K562 (cell line): ENCODE measurements around the gene ZNF554. TPM values are rescaled to one million over a fixed set of nuclear protein-coding genes. Genes with fewer than 3 reads are reported as not detected.

Experiments used
- BRD4 ChIP-seq: fragments of 200-600 bp; sonication (generic); IDR thresholded peaks from 2 replicates; pipeline ENCODE4 v1.6.1; 2017; ENCODE audit warnings: inconsistent platforms
- C11orf30 ChIP-seq: fragments of 450-650 bp; IDR thresholded peaks from 2 replicates; pipeline ENCODE4 v1.6.1; 2016; ENCODE audit warnings: low read depth, mild to moderate bottlenecking
- GATAD2B ChIP-seq: fragments of 450-650 bp; IDR thresholded peaks from 2 replicates; pipeline ENCODE4 v1.6.1; 2017; ENCODE audit warnings: mild to moderate bottlenecking, borderline replicate concordance
- KDM5B ChIP-seq: fragments of 200-600 bp; sonication (generic); IDR thresholded peaks from 2 replicates; pipeline ENCODE4 v1.6.1; 2012; ENCODE audit warnings: low read depth, mild to moderate bottlenecking, moderate library complexity, low read length, control low read depth, inconsistent platforms; ENCODE audit not compliant: insufficient replicate concordance
- LARP7 ChIP-seq: fragments of 450-650 bp; IDR thresholded peaks from 2 replicates; pipeline ENCODE4 v1.6.1; 2016
- MAFG ChIP-seq: fragments of 450-650 bp; conservative IDR thresholded peaks from 2 replicates; pipeline ENCODE4 v1.6.1; 2016; ENCODE audit warnings: missing genetic modification characterization, missing compliant biosample characterization
- MAFK ChIP-seq: IDR thresholded peaks from 2 replicates; pipeline ENCODE4 v1.6.1; 2011; ENCODE audit warnings: low read length, improper control_type of control experiment
- MECOM ChIP-seq: fragments of 250-450 bp; sonication (Bioruptor Pico); IDR thresholded peaks from 2 replicates; pipeline ENCODE4 v1.8.0; 2022; ENCODE audit warnings: inconsistent platforms
- MTA3 ChIP-seq: fragments of 450-650 bp; formaldehyde crosslinking; IDR thresholded peaks from 2 replicates; pipeline ENCODE4 v1.6.1; 2017; ENCODE audit warnings: mild to moderate bottlenecking, borderline replicate concordance
- MXD1 ChIP-seq: fragments of 250-450 bp; sonication (Bioruptor Pico); IDR thresholded peaks from 2 replicates; pipeline ENCODE4 v1.8.0; 2021; ENCODE audit warnings: borderline replicate concordance, mild to moderate bottlenecking, moderate library complexity; ENCODE audit not compliant: poor library complexity, severe bottlenecking
- SIN3A ChIP-seq, 2 experiments: fragments of 150-350 bp in 1 of 2; IDR thresholded peaks; 2 replicates each; pipeline ENCODE4 v1.6.1; 2011 to 2016; ENCODE audit warnings: borderline replicate concordance in 2 of 2, low read depth in 2 of 2, low read length in 2 of 2, mild to moderate bottlenecking in 2 of 2, moderate library complexity in 2 of 2; ENCODE audit not compliant: control insufficient read depth in 1 of 2
- SMAD4 ChIP-seq: fragments of 250-450 bp; sonication (Bioruptor Pico); conservative IDR thresholded peaks from 2 replicates; pipeline ENCODE4 v1.8.0; 2021; ENCODE audit warnings: inconsistent platforms, mild to moderate bottlenecking, moderate library complexity
- SMARCA5 ChIP-seq: fragments of 450-650 bp; IDR thresholded peaks from 2 replicates; pipeline ENCODE4 v1.6.1; 2016
- XRCC3 ChIP-seq: fragments of 450-650 bp; IDR thresholded peaks from 2 replicates; pipeline ENCODE4 v1.6.1; 2017; ENCODE audit warnings: mild to moderate bottlenecking, moderate library complexity
- ZBED1 ChIP-seq: IDR thresholded peaks from 2 replicates; pipeline ENCODE4 v1.6.1; 2014
- ZBTB33 ChIP-seq: sonication (generic); formaldehyde crosslinking; IDR thresholded peaks from 2 replicates; pipeline ENCODE4 v1.8.1; 2023; ENCODE audit warnings: mild to moderate bottlenecking, missing genetic modification reagents
- ZNF232 ChIP-seq: sonication (generic); formaldehyde crosslinking; IDR thresholded peaks from 2 replicates; pipeline ENCODE4 v1.8.0; 2022; ENCODE audit warnings: mild to moderate bottlenecking, missing genetic modification reagents
- ZNF274 ChIP-seq: IDR thresholded peaks from 2 replicates; pipeline ENCODE4 v1.6.1; 2011; ENCODE audit warnings: low read depth, mild to moderate bottlenecking, low read length, moderate library complexity, borderline replicate concordance
- ZNF41 ChIP-seq: fragments of 250-450 bp; sonication (Bioruptor Pico); conservative IDR thresholded peaks from 2 replicates; pipeline ENCODE4 v1.4.0; 2020; ENCODE audit warnings: mild to moderate bottlenecking
- polyA plus RNA-seq, 8 experiments: library from polyadenylated mRNA; depleted of rRNA in 4 of 8; stranded (reverse) in 5 of 8; unstranded in 3 of 8; fragments of >200 nt; fragmentation: Nextera tagmentation in 2 of 8; fragmentation: Illumina TruSeq in 1 of 8; extraction: Ambion mirVana in 2 of 8; extraction: Trizol in 1 of 8; gene quantifications; 2 replicates each; pipeline versions ENCODE4 v1.2.1 to v1.2.3, GENCODE V29; 2011 to 2014; ENCODE audit warnings: inconsistent platforms in 1 of 8, missing spikeins in 1 of 8
- total RNA-seq, 7 experiments: library from RNA; depleted of rRNA in 6 of 7; stranded (reverse); fragments of >200 nt in 6 of 7; fragmentation: Illumina TruSeq in 2 of 7; extraction: Trizol in 2 of 7; gene quantifications; 2 replicates each; pipeline versions ENCODE4 v1.2.1 to v1.2.3, GENCODE V29; 2011 to 2021; ENCODE audit warnings: low replicate concordance in 1 of 7
- TF ChIP-seq, protein P1 (sequence below): conservative IDR thresholded peaks from 2 replicates; pipeline ENCODE4 v1.6.1; 2011; ENCODE audit warnings: low read depth, mild to moderate bottlenecking, low read length; ENCODE audit not compliant: control insufficient read depth

The ZNF554 gene
- total and polyA plus RNA-seq, 9 of the 15 experiments (the other 6 are each of a cell fraction or from before 2014, with no cell fraction given) = 0.07 to 1.8 (median 1.1) TPM

GRCh38 chr19:2834294-2834871 lies 14.7 kb downstream of the ZNF554 start (continued):
- TF ChIP-seq, protein P1, sequence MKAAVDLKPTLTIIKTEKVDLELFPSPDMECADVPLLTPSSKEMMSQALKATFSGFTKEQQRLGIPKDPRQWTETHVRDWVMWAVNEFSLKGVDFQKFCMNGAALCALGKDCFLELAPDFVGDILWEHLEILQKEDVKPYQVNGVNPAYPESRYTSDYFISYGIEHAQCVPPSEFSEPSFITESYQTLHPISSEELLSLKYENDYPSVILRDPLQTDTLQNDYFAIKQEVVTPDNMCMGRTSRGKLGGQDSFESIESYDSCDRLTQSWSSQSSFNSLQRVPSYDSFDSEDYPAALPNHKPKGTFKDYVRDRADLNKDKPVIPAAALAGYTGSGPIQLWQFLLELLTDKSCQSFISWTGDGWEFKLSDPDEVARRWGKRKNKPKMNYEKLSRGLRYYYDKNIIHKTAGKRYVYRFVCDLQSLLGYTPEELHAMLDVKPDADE = peak; percentile 86
- TF ChIP-seq MXD1 (CRISPR knock-in tag) (no peak), XRCC3 (0 out of 2 replicates have a peak, but pooled peaks have one; percentile 54), MTA3 (peak; percentile 48; the same call in 1 of the 2 replicates), LARP7 (no peak), MAFG (tag) (0 out of 2 replicates have a peak, but pooled peaks have one; percentile 11), BRD4 (no peak), GATAD2B (no peak), ZNF274 (peak; percentile 100), SMAD4 (CRISPR knock-in tag) (no peak), MECOM (CRISPR knock-in tag) (no peak), ZBED1 (no peak), SMARCA5 (no peak), ZNF41 (CRISPR knock-in tag) (no peak), C11orf30 (peak; percentile 37; the same call in 1 of the 2 replicates), ZNF232 (no peak), MAFK (peak; percentile 50), ZBTB33 (CRISPR knock-in tag) (peak; percentile 30; the same call in 1 of the 2 replicates), KDM5B (no peak), SIN3A (IDR thresholded peaks at IDR 0.05; ENCODE audit: borderline replicate concordance in 2 of 2, control insufficient read depth in 1 of 2, low read depth in 2 of 2, low read length in 2 of 2) (no peak)
- TF ChIP-seq, all 486 proteins: peak for 16
